GM18870 (cell line): Measurements from ENCODE around the gene CCM2.
A peak's percentile ranks its signal among the peaks of the same experiment; 100 is the strongest.
"Not testable (repeated sequence)": the region's sequence is repeated elsewhere in the genome, so short reads cannot be mapped to it uniquely, and the experiment has no call there.

Experiments used
- ATAC-seq: cut with Tn5 transposase; IDR thresholded peaks from one replicate; pipeline ENCODE4 v1.9.1; 2021; ENCODE audit warnings: moderate library complexity; ENCODE audit not compliant: unreplicated experiment

Gene CCM2

DNA sequence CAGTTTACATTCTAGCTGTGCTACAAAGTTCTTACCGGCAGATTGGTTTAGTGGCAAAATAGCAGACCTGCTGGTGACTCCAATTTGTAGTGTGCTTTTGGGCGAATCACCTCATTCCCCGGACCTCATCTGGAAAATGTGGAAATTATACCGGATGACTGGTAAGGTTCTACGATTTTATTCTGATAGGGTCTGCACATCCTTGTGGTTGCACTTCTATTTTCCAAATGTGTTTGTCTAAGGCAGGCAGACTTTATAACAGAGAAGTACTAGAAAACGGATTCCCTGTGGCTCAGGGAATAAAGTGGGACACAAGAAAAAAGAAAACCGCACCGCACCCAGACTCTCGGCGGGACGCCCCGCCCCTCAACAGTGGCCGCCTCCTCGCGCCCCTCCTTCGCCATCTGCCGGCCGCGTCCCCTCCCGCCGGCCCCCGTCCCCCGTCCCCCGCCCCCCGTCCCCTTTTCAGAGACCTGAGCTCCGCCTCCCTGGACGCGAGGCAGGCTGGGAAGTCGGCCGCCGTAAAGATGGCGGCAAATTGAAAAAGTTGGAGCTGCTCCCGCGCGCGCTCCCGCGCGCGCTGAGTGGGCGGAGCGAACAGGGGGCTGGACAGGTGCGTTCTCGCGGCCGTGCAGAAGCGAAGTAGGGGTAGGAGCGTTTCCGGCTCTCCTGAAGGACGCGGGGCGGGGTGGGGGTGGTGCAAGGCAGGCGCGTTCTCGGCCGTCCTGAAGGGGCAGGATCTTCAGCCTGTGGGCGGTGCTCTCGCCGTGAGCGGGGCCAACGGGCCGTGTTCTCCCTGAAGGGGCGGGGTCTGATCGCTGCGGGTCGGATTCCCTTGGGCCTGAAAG lies 532 bp upstream of the CCM2 start:
- ATAC-seq, result peak; percentile 48

DNA sequence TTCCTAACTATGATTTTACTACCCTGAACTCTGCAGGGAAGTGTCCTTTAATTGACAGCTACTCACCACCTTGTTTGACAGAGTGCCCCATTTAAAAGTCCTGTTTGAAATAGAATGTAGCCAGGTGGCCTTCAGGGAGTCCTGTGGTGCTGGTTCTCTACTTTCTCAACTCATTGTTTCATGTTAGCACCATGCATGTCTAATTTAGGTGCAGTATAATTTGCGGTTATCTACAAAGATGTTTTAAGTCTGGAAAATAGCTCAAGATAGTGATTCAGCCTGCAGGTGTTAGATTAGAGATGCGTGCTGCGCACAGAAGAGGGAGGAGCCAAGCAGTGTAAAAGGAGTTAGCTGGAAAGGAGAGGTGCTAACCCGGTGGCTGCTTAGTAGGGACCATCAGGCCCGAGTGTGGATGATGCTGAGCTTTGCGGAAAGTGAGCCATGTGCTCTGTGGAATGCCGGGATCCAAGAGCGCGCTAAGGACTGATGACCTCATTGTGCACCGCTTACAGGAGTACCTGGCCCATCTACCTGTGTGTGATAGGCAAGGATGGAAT lies 1.2 kb downstream of the CCM2 start:
- ATAC-seq, result peak; percentile 31

DNA sequence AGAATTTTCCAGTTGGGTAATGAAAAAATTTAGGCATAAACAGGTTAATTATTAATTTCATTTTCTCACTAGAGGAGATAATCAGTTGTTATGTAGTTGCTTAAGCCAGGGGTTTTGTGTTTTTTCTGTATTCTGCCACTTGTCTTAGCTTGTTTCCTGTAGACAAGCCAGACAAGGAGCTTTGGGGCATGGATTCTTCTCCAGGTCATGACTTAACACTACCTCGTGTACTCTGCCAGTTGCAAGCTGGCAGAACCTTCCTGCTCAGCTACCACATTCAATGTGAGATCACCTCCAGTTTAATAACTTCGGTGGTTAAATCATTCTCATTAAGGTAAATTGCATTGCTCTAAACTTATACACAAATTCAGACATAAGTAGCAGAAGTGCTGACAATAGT lies 1.8 kb downstream of the CCM2 start:
- ATAC-seq, result no peak

DNA sequence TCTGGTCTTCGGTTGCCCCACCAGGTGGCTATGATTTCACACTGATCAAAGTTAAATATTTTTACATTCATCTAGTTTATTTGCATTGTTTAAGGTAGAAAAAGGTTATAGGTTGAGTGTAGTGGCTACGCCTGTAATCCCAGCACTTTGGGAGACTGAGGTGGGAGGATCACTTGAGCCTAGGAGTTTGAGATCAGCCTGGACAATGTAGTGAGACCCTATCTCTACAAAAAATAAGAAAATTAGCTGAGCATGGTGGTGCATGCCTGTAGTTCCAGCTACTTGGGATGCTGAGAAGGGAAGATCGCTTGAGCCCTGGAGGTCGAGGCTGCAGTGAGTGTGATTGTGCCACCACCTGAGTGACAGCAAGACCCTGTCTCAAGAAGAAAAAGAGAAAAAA lies 3.8 kb downstream of the CCM2 start:
- ATAC-seq, result no peak

DNA sequence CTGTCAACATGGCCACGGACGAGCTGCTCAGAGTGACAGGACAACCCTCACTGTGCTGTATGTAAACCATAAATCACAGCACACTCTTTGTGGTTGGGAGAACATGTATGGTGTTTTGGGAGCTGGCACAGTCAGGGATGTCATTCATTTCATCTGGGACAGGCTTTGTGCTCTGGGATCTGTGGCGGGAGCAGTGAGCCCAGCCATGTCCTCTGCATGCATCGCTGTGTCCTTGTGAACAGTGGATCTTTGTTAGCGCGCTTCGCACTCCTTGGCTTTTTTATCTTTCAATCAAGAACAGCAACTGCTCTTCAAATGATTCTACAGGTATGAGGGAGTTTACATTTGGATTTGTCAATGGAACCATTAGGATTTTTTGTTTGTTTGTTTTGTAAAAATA lies 7.1 kb downstream of the CCM2 start:
- ATAC-seq, result no peak

DNA sequence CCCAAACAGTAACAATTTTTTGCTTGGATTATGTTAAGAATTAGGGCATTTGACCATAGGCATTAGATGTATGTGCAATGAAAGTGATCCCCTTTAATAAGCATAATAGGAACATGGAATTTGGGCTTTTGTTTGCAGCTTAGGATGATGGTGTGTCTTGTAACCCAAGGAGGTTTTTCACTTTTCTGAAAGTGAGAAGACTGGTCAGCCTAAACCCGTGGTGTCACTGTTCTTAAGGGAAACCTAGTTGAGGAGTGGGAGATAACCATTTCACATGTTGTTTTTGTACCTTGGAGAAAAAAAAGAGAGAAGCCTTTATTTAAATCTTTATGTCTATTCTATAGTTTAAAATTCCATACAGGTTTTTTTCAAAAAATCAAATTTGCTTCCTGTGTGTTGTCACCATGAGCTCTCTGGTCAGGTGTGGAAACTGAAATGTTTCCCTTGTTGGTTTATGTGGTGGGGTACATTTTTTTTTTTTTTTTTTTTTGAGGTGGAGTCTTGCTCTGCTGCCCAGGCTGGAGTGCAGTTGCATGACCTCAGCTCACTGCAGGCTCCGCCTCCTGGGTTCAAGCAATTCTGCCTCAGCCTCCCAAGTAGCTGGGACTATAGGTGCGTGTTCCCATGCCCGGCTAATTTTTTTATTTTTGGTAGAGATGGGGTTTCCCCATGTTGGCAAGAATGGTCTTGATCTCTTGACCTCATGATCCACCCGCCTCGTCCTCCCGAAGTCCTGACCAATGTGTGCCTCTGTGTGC lies 7.7 kb downstream of the CCM2 start:
- peak; percentile 69 for ATAC-seq

DNA sequence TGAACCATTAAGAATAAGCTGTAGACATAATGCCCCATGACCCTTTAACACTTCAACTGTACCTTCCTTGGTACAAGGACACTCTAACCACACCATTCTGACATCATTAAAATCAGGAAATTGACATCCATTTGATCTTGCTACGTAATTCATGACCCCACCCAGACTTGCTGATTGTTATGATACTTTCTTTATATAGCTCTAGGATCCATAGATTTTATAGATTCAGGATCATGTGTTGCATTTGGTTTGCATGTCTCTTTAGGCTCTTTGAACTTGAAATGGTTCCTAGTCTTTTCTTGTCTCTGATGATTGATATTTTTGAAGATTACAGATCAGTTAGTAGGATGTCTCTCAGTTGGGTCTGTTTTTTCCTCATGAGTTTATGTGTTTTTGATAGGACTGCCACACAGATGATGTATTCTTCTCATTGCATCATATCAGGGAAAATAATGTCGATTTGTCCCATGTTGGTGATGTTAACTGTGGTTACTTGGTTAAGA lies 13.5 kb downstream of the CCM2 start:
- ATAC-seq, result no peak

DNA sequence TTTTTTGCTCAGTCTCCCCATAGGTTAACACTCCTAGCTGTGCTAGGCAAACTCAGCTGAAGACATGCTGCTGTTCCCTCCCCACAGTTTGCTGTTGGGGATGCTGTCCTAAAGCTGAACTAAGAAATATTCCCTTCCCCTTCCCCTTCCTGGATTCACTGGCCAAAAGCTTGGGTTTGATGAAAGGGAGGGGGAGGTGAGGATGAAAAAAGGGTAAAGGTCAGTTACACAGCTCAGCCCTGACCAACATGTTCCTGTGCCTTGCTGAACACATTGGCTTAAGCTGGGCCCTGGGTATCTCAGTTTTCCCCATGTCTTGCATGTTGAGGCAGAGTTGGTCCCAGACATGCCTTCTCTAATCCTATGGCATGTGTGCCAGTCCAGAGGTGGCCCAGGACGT lies 15.3 kb downstream of the CCM2 start:
- no peak for ATAC-seq

DNA sequence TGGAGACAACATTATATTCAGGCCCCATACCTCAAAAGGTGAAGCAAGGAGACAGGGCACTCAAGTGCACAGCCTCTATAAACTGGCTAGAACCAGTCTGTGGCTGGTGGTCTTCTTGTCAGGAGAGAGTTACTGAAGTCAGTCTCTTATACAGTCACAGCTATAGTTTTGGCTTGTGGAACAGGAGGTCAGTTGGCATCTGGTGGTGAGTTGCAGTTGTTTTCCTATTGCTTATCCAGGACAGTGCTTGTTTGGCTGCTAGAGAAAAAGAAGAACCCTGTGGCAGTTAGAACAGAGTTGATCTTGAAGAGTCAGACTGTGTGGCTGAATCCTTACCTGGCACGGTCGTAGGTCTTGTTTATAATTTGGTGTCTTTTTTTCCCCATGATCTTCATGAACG lies 17.3 kb downstream of the CCM2 start:
- no peak for ATAC-seq

DNA sequence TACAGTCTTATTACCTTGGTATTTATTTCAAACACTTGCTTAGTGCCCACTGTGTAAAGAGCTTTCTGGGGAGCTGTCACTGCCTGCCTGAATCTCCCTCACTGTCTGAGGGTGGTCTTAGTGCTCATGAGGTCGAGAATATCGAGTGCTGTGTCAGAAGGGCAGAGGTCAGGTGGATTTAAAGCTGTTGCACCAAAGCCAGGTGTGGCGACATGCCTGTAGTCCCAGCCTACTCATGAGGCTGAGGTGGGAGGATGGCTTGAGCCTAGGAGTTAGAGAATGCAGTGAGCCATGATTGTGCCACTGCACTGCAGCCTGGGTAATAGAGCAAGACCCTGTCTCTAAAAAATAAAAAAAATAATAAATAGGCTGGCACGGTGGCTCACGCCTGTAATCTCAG lies 20.9 kb downstream of the CCM2 start:
- ATAC-seq, result no peak

DNA sequence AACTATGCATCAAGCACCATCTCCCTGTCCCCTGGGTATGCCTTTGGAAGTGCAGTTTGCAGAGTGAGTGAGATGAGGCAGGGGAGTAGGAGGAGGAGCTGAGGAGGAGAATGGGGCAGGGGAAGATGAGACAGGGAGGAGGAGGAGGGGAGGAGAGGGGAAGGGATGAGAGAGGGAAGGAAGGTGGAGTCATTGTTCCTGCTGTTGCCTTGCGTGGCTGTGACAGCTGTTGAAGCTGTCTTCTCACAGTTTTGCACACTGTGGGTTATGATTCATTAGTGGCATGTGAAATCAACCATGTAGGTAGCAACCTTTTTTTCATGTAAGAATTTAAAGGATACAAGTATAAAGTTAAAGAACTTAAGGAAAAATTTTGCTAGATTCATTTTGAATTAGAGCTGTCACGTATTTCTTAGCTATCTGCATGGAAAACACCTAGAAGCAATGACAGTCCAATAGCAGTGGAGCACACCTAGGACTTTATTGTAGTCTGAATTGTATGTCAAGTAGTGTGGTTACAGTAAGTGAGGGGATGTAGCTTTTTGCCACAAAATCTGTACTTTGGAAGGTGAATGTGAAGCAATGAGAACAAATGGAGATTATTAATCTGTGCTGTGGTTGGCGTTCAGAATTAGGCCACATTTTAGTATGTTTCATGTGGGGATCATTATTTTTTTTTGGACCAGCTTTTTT lies 21.7 kb downstream of the CCM2 start:
- ATAC-seq, result no peak

DNA sequence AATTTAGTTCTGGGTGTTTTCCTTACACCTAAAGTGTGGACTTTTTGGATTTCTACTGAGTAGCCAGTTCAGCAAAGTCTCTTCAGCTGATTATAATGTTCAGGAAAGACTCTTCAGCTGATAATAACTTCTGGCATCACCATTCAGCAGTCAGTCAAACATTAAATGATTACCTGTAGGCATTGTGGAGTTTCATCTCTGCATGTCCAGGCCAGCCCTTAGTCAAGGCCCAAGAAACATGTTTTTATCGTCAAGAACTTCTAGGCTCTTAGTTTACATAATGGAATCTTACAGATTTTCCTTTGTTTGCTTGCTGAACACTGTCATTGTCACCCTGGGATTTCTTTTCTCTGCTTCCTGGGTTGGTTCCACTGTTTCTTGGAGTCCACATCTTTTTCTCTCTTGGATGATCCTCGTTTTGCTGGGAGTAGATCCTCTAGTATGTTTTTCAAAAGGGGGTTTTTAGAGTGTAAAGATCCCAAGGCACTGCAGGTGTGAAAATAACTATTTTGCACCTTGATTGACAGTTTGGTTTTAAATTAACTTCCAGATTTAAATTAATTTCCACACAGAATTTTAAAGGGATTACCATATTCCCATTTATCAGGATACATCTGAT lies 24.2 kb downstream of the CCM2 start:
- no peak for ATAC-seq

DNA sequence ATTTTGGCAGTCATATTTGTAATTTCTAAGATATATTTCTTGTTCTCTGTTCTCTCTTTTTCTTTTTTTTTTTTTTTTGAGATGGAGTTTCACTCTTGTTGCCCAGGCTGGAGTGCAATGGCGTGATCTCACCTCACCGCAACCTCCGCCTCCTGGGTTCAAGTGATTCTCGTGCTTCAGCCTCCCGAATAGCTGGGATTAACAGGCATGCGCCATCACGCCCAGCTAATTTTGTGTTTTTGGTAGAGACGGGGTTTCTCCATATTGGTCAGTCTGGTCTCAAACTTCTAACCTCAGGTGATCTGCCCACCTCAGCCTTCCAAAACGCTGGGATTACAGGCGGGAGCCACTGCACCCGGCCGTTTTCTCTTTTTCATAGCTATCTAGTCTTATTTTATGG lies 25.5 kb downstream of the CCM2 start:
- ATAC-seq, result not testable (repeated sequence)

DNA sequence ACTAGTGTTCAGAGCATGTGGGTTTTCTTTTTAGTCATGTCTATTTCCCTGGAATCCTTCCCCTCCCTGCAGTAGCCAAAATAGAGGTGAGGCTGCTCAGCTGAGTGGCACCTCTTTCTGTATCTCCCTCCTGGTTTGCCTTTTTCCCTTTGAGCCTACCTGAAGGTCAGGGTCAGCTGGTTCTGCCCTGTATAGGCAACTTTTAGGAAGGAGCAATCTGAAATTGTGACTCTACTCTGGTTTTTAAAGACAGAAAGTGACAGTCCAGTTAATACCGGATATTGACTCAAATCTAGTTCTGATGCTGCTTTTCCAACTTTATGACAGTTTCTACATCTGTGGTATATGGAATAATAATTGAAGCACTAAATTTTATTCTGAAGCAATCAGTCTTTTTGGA lies 26.0 kb downstream of the CCM2 start:
- no peak for ATAC-seq

DNA sequence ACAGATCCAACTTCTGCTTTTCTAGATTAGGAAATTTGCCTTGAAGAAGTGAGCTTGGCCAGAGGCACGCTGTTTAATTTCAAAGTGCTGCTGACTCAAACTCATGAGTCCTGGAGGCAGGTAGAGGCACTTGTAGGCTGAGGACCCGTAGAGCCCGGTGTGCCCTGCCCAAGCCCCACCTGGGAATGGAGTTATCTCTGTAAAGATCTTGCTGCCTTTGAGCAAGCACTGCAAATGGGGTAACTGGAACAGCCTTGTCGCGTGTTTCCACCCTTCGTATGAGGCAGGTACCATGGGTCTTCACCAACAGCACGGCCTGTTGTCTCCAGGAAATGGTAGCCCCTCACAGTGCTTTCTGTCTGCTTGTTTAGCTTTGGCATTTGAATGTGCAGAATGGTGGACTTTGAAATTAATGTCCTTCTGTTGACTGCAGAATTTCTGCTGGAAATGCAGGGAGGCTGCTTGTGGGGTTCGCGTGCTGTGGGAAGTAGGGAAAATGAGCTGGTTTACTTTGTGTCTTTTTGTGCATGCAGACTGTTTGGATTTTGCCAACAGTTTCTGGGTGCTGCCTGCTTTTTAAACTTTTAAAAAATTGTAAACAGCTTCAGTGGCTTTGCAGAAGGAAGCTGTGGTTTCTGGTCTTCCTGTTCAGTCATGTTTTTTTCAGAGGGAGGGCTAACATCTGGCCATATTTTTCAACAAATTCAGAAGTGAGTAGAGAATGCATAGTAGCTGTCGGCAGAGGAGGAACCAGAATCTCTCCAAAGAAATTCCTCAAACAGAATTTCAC lies 27.2 kb downstream of the CCM2 start:
- ATAC-seq, result no peak

DNA sequence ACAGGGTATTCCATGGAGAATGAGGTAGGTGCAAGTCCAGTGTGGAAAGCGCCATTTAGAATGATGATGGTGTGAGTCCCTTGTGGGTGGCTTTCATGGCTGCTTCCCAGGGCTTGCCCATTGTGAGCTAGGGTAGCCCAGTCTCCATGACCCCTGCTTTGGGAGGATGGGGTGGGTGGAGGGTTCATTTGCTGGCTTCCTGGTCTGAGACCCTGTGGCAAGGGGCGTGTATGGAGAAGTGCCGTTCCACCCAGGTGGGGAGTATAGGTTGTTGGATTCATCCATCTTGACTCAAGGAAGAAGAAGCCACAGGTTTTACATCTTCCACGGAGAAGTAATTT lies 27.7 kb downstream of the CCM2 start:
- no peak for ATAC-seq

DNA sequence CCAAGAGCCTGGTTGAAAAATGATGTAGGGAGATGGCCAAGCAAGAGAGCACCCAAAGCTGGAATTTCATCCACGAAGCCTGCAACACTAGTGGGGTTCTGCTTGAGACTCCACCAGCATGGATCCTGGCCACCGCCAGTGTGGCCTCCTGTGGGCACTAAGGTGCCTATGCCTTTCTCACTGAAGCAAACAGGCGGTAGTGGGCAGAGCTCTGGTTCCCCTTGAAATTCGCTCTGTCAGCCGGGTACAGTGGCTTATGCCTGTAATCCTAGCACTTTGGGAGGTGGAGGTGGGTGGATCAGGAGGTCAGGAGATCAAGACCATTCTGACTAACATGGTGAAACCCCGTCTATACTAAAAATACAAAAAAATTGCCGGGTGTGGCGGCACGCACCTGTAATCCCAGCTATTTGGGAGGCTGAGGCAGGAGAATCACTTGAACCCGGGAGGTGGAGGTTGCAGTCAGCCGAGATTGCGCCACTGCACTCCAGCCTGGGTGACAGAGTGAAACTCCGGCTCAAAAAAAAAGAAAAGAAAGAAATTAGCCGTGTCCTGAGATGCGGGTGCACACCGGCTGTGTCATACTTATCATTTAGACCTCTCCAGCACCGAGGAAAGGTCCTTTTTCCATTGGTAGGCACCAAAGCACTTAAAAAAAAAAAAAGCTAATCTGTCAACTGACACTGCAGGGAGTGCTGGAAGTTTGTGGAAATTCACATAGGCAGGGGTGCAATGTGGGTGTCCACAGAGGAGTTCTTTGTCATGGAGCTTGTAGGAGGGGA lies 28.3 kb downstream of the CCM2 start:
- ATAC-seq, result no peak

DNA sequence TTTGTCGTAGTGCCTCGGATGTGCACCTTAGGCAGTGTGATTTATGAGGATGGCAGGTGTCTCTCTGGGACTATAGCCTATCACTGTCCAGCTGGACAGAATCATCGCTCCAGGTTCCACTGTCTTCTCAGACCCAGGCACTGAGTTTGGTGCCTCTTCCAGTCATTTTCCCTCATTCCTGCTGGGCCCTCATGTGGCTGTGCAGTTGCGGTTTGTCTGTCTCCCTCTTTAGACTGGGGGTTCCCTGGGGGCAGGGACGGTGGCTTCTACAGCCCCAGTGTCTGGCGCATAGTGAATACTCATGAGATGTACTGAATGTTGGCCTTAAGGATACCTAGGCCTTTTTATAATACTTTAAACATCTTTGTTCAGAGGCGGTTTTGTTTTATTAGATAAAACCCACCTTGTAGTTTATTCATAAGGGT lies 28.9 kb downstream of the CCM2 start:
- no peak for ATAC-seq

DNA sequence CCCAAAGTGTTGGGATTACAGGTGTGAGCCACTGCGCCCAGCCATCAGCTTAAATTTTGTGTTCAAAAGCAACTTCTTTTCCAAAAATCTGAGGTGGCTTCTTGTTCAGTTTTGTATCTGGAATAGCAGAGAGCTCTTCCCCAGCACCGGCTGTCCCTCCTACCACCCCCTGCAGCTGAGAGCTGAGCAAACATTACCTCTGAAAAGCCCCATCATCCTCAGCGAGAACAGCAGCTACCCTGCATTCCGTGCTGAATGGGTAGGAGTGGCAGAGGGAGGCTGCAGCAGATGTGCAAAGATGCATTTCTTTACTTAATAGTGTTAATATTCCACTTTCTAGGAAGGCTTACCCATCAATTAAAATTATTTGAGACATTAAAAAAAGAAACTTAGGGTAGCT lies 31.8 kb downstream of the CCM2 start:
- no peak for ATAC-seq
